ENCODE measurements around the gene LGR5.
"Not testable (repeated sequence)": the region's sequence is repeated elsewhere in the genome, so short reads cannot be mapped to it uniquely, and the experiment has no call there.

Gene LGR5

DNA sequence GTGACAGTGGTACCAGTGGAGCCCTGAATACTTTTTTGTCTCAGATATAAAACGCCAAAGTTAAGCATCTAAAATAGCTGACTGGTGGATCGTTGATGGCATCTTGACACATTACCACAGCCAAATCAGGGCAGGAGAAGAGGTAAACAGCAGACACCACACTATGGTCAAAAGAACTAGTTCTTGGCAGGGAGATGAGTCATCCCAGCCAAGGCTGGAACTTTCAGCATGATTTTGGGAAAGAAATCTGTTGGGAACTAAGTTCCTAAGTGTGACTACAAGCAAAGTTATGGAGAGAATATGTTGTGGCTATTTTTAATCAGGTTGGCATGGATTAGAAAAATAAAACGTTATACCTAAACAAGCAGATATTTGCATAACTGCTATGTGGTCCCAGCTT, 36.9 kb downstream of the LGR5 start:
- DNase-seq (ENCODE audit: low spot score), result no peak

DNA sequence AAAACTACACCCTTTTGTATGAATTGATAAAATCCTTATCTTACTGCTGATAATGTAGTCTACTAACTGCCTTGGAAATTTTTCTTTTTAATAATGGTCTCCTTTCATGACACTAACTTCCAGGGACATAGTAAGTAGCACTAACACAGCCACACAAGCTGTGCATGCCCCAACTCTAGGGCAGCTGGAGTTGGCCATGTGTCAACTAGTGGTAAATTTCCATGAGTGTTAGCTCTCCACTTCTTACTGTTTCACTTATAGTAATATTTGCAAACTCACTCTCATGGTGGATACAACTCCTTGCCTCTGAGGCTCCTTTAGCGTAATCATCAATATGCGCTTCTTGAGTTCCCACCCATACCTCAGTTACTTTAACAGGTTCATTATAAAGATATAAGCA, 38.0 kb downstream of the LGR5 start:
- DNase-seq (ENCODE audit: low spot score), result no peak

DNA sequence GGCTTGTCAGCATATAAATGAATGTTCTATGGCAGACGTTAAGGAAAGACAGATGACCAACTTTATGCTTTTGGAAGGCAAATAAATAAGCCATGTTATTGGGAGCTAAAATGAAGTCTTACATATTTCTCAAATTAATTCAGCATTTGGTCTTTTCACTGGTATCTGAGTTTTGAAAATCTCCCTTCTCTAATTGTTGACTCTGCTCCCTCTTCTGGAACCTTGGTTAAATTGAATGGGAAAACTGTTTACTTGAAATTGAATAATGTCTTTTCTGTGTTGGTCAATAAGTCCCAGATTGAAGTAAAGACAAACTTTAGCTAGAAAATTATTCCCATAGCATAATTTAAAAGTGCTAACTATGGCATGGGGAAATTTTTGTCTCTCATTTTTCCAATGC, 38.7 kb downstream of the LGR5 start:
- DNase-seq (ENCODE audit: low spot score), result no peak

DNA sequence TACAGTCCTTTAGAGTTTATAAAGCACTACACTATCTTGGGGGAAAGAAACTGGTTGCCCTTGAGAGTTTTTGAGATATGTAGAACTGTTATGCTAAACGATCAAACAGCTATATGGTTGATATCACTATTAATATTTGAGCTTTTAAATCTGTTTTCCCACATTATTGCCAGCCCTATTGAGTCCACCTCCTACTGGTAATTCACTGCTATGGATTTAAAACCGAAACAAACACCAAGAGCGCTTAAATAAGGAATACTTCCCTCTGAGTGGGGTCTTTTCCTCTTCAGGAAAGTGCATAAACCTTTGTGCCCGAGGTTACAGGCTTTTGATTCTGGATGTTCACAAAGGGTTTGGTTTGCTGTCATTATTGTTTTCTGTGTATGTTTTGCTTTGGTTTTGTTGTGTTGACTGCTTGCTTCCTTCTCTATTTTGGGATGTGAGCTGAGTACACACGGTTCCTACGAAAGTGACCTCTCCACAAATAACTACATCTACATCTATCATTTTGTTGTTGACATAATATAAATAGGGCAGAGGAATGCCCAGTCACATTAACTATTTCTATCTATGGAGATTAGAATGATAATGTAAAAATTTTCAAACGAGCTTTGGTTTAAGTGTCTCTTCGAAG, 44.8 kb downstream of the LGR5 start:
- no peak for DNase-seq (ENCODE audit: low spot score)

DNA sequence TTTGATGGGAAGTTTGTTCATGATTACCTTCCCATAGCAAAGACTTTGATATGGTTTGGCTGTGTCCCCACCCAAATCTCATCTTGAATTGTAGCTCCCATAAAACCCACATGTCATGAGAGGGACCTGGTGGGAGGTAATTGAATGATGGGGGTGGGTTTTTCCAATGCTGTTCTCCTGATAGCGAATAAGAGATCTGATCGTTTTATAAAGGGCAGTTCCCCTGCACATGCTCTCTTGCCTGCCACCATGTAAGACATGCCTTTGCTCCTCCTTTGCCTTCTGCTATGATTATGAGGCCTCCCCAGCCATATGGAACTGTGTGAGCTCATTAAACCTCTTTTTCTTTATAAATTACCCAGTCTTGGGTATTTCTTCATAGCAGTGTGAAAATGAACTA, 51.2 kb downstream of the LGR5 start:
- DNase-seq (ENCODE audit: low spot score), result not testable (repeated sequence)

- DNase-seq (ENCODE audit: low spot score), result no peak
These were observed 53.0 kb downstream of the LGR5 start for GRCh38 chr12:71492604-71493003.

GRCh38 chr12:71499834-71500233, 60.2 kb downstream of the LGR5 start:
- no peak for DNase-seq (ENCODE audit: low spot score)

- no peak for DNase-seq (ENCODE audit: low spot score)
These were observed 64.2 kb downstream of the LGR5 start for GRCh38 chr12:71503579-71504391.

- no peak for DNase-seq (ENCODE audit: low spot score)
These were observed 64.9 kb downstream of the LGR5 start for GRCh38 chr12:71504476-71504875.

GRCh38 chr12:71509705-71510104, 70.1 kb downstream of the LGR5 start:
- no peak for DNase-seq (ENCODE audit: low spot score)

DNA sequence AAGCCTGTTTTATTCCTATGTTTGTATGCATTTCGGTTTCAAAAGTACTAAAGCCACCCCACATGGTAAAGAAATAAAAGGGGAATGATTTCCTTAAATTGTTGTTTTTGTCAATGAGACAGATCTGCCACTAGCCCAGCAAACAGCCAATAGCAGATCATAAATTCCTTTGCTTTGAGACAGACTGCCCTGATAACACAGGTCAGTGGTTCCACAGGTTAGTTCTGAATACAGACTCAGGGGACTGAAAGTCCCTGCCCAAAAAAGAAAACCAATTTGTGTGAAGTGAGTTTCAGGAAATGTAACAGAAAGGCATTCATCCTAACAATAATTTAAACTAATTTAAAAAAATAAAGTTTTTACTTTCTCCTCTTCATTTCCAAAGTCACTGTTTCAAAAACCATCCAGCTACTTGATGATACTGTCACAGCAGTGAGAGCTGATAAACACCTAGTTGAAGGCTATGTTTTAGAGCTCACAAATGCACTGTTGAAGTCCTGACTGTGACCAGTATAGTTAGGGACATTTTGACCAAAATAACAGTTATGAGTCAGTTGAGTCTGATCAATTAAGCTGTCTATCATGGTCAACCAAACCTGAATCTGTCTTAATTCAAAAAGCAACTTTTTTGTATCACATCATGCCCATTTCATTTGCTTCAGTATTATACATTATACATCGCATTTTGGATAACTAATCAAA, 77.7 kb downstream of the LGR5 start:
- DNase-seq (ENCODE audit: low spot score), result no peak

DNA sequence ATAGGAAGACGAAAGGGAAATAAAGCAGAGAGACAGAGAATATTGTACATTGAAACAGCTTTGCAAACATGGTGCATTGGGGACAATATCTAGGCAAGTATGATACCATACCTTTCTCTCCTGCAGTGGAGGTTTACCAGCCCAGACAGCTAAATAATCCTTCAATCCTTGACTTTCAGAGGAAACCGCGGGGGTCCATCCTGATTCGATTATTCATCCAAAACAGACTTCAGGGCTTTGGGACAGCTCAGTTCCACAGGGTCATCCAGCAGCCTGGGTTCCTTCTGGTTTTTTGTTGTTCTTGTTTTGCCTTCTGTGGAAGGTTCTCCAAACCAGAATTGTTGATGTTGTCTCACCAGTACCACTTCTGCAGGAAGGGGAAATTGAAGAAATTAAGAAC, 81.5 kb downstream of the LGR5 start:
- no peak for DNase-seq (ENCODE audit: low spot score)

GRCh38 chr12:71524626-71525025, 85.0 kb downstream of the LGR5 start:
- DNase-seq (ENCODE audit: low spot score), result no peak

DNA sequence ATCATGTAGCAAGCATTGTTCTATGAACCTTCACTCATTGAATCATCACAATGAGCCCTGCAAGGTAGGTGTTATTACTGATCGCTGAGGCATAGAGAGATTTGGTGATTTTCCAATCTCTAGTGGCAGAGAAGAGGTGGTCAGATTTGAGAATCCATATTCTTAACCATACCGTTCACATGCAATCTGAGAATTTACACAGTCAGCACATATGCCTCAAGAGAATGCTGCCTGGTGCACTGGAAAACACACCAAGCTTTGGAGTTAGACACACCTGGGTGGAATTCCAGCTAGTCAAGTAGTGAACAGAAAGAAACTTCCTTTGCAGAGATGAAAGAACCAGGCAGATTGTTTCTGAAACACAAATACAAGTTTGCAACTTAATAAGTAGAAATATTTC, 94.1 kb downstream of the LGR5 start:
- no peak for DNase-seq (ENCODE audit: low spot score)

GRCh38 chr12:71536279-71536938, 96.8 kb downstream of the LGR5 start:
- no peak for DNase-seq (ENCODE audit: low spot score)

DNA sequence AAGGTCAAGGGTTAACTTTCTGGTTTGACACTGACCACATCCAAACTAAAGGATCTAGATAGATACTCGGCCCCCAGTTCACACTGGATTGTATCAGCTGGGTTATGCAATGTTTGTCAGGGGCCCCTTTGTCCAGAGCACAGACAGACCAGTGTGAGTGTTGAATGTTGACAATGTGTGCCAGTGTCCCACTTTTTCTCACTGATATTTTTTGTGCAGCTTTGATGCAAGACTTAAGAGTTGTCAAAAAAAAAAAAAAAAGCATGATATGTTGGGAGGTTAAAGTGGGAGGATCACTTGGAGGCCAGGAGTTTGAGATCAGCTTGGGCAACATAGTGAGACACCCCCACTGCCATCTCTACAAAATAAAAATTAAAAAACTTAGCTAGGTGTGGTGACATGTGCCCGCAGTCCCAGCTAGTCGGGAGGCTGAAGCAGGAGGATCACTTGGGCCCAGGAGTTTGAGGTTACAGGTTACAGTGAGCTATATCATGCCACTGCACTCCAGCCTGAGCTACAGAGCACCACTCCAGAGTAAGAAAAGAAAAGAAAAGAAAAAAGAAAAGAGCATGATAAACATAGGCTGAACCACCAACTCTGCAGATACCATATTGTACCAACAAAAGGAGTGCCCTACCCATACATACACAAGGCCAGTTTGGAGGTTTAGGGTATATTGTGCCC, 97.5 kb downstream of the LGR5 start:
- no peak for DNase-seq (ENCODE audit: low spot score)

DNA sequence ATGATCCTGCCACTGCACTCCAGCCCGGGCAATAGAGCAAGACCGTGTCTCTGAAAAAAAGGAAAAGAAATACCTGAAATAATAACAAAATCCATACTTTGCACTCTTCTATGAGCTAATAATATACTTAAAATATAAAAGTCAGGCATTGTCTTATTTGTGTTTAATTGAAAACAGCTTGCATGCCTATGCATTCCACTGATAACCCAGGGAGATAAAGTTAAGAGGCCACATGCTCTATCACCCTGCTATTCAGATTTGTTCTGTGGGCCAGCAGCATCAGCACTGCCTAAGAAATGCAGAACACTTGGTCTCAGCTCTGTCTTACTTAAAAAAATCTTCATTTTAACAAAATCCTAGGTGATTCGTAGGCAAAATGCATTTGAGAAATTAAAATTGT, 99.2 kb downstream of the LGR5 start:
- DNase-seq (ENCODE audit: low spot score), result no peak

GRCh38 chr12:71541583-71541982, 102.0 kb downstream of the LGR5 start:
- no peak for DNase-seq (ENCODE audit: low spot score)

GRCh38 chr12:71546322-71546861, 106.8 kb downstream of the LGR5 start:
- no peak for DNase-seq (ENCODE audit: low spot score)

DNA sequence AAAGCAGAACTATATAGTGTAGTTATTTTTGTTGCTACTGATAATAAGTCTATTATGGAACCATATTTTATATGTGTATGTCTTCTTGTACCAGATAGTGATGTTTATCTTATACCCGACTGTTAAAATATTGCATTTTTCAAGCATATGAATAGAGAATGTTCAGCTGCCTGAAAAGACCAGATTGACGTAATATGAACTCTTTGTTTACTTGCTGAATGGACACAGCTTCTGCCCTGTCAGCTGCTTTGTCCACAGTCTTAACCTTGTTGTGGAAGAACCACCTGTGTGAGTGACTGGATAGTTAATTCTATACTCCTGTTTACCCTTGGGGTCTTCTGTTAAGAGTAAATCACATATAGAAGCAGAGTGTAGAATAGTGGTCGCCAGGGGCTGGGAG, 109.3 kb downstream of the LGR5 start:
- no peak for DNase-seq (ENCODE audit: low spot score)

GRCh38 chr12:71551529-71551928, 111.9 kb downstream of the LGR5 start:
- no peak for DNase-seq (ENCODE audit: low spot score)
